ENCODE measurements around the gene METTL9. TPM values are rescaled to one million over a fixed set of nuclear protein-coding genes. Genes with fewer than 3 reads are reported as not detected.

METTL9 gene
- total RNA-seq, 4 donors from 2014 or later = 128 to 162 (median 140) TPM

GRCh38 chr16:21642861-21643260, 43.5 kb downstream of the METTL9 start:
- intact Hi-C loops (cut with DNase I; ENCODE audit: low total_unique reads) = loop anchor here (5.0 kb wide), 1 partner anchor 61 kb away; no protein-coding TSS in a partner anchor

DNA sequence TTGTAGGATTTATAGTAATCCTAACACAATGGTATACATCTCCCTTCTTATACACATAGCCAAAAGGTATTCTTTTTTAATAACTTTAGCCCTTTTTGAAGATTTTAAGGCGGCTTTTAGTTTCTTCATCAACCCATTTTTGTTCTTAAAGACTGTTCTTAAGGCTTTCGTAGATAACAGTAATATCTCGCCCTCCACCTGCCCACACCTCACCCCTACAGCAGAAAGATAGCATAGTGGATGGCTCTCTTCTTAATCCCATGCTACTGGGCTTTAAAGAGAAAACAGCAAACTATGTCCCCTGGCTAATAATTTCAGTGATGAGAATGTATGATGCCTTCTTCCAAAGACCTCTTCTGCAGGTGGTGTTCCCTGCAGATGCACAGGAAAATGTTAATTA, 44.4 kb downstream of the METTL9 start:
- no peak for TF ChIP-seq CTCF (IDR thresholded peaks at IDR 0.05)
- no peak for TF ChIP-seq POLR2A (IDR thresholded peaks at IDR 0.05)
- DNase-seq (ENCODE audit: low spot score in 2 of 2) = no peak
- WGBS, 2 donors = 93 to 95% methylated on average over 3 of the region's 3 CpGs
- intact Hi-C loops (cut with DNase I; ENCODE audit: low total_unique reads) = loop anchor here (5.0 kb wide), 1 partner anchor 61 kb away; no protein-coding TSS in a partner anchor
- H3K4me3 ChIP-seq (ENCODE audit: low read depth, poor library complexity, severe bottlenecking) = no peak overlapping the region

More at GRCh38 chr16:21642861-21643260, 43.5 kb downstream of the METTL9 start:
- 68 to 75% methylated on average over 7 of the region's 7 CpGs for WGBS, 2 donors
- TF ChIP-seq CTCF (IDR thresholded peaks at IDR 0.05) (no peak), POLR2A (IDR thresholded peaks at IDR 0.05) (no peak)
- no peak for DNase-seq (ENCODE audit: low spot score in 2 of 2)
- H3K4me3 ChIP-seq (ENCODE audit: low read depth, poor library complexity, severe bottlenecking) = no peak overlapping the region

- intact Hi-C loops (cut with DNase I; ENCODE audit: low total_unique reads) = loop anchor here (5.0 kb wide), 1 partner anchor 62 kb away; no protein-coding TSS in a partner anchor
- no peak for DNase-seq (ENCODE audit: low spot score in 2 of 2)
- 90 to 91% methylated on average over 4 of the region's 4 CpGs for WGBS, 2 donors
- TF ChIP-seq CTCF (IDR thresholded peaks at IDR 0.05) (no peak), POLR2A (IDR thresholded peaks at IDR 0.05) (no peak)
- no peak overlapping the region for H3K4me3 ChIP-seq (ENCODE audit: low read depth, poor library complexity, severe bottlenecking)
Measured at GRCh38 chr16:21644674-21645073, 45.3 kb downstream of the METTL9 start.

DNA sequence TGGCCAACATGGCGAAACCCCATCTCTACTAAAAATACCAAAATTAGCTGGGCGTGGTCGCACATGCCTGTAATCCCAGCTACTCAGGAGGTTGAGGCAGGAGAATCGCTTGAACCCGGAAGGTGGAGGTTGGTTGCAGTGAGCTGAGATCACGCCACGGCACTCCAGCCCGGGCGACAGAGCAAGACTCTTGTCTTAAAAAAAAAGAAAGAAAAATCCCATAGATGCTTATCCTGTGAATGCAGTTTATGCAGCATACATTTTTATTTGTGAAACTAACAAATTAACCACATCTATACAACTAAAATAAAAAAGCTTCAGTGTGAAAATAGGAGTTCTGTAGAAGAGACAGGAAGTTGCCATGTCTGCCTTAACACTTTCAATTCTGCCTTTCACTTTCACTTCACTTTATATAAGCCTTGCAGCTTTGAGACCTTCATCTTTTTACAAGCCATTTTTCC, 45.9 kb downstream of the METTL9 start:
- no peak for TF ChIP-seq POLR2A (IDR thresholded peaks at IDR 0.05)
- TF ChIP-seq CTCF (IDR thresholded peaks at IDR 0.05) = no peak
- intact Hi-C loops (cut with DNase I; ENCODE audit: low total_unique reads) = no loop called here
- DNase-seq (ENCODE audit: low spot score in 2 of 2) = no peak
- H3K4me3 ChIP-seq (ENCODE audit: low read depth, poor library complexity, severe bottlenecking) = no peak overlapping the region
- WGBS, 2 donors = 69 to 81% methylated on average over 9 of the region's 9 CpGs

GRCh38 chr16:21646091-21646490, 46.7 kb downstream of the METTL9 start:
- no peak overlapping the region for H3K4me3 ChIP-seq (ENCODE audit: low read depth, poor library complexity, severe bottlenecking)
- TF ChIP-seq POLR2A (IDR thresholded peaks at IDR 0.05) (no peak), CTCF (IDR thresholded peaks at IDR 0.05) (no peak)
- 55% methylated on average over 5 of the region's 5 CpGs for WGBS, 2 donors
- no peak for DNase-seq (ENCODE audit: low spot score in 2 of 2)
- intact Hi-C loops (cut with DNase I; ENCODE audit: low total_unique reads) = no loop called here
